ENCODE results near the gene HOXA7. TPM values are rescaled to one million over a fixed set of nuclear protein-coding genes. Genes with fewer than 3 reads are reported as not detected.

HOXA7 gene
- total RNA-seq, 3 donors from 2014 or later: 17.1 to 29.8 (median 27.9) TPM

- Histone ChIP-seq H3K4me1 (ENCODE audit: low read depth) (peaks cover 34% of the 10 kb centered on the region), H3K9me3 (no peaks in the 10 kb centered on the region), H3K36me3 (ENCODE audit: low read depth) (no peaks in the 10 kb centered on the region), H3K4me3 (no peak overlapping the region)
- intact Hi-C loops (cut with DNase I, micrococcal nuclease): no loop called here
- no peak for TF ChIP-seq CTCF (IDR thresholded peaks at IDR 0.05)
- peak; percentile 40 to 62 (median 58) for DNase-seq
- peak; percentile 9 for ATAC-seq
Measured at GRCh38 chr7:27106181-27106900, 50.1 kb downstream of the HOXA7 start.

- Histone ChIP-seq H3K36me3 (ENCODE audit: low read depth) (no peaks in the 10 kb centered on the region), H3K4me1 (ENCODE audit: low read depth) (peaks cover 28% of the 10 kb centered on the region), H3K9me3 (no peaks in the 10 kb centered on the region), H3K4me3 (no peak overlapping the region)
- intact Hi-C loops (cut with DNase I, micrococcal nuclease): no loop called here
- DNase-seq (peak in 1 of 3 donors; percentile 26), ATAC-seq (no peak)
- no peak for TF ChIP-seq CTCF (IDR thresholded peaks at IDR 0.05)
Measured at GRCh38 chr7:27105301-27106031, 51.0 kb downstream of the HOXA7 start.

GRCh38 chr7:27104341-27105058, 52.0 kb downstream of the HOXA7 start:
- no peaks in the 10 kb centered on the region for H3K36me3 ChIP-seq (ENCODE audit: low read depth)
- TF ChIP-seq CTCF (IDR thresholded peaks at IDR 0.05): no peak
- peak in 1 of 3 donors; percentile 26 for DNase-seq
- H3K4me1 ChIP-seq (ENCODE audit: low read depth): peaks cover 29% of the 10 kb centered on the region
- intact Hi-C loops (cut with DNase I, micrococcal nuclease): no loop called here
- no peaks in the 10 kb centered on the region for H3K9me3 ChIP-seq
- no peak for ATAC-seq
- H3K4me3 ChIP-seq: no peak overlapping the region

Small RNAs within 50 kb of the gene (microRNA-seq; reads per million reads assigned to microRNA genes)
- gene MIR196B: 6,304 reads per million, percentile 93 among the genes with 10 or more reads in this experiment

Other genes starting within 250 kb of the HOXA7 start
- 1 to 10 TPM; 1.5 to 2.7 (median 2.1) TPM for gene HOXA1, start 60.7 kb downstream of the HOXA7 start, total RNA-seq
- 1 to 10 TPM; 3.2 to 4.3 (median 3.3) TPM for gene HOXA2, start 54.0 kb downstream of the HOXA7 start, total RNA-seq
- 1 to 10 TPM; 5.9 to 9.5 (median 8.3) TPM for gene HOXA4, start 25.9 kb downstream of the HOXA7 start, total RNA-seq
- gene HOXA5, start 13.0 kb downstream of the HOXA7 start, total RNA-seq: 10 to 100 TPM; 16.1 to 26.6 (median 23.8) TPM
- gene HOXA6, start 8.9 kb downstream of the HOXA7 start, total RNA-seq: 10 to 100 TPM; 20.2 to 39.5 (median 20.5) TPM
- 10 to 100 TPM; 19.9 to 38.1 (median 20.5) TPM for gene HOXA3, start 4.1 kb downstream of the HOXA7 start, total RNA-seq
- 10 to 100 TPM; 22.0 to 27.9 (median 25.0) TPM for gene HOXA9, start 8.9 kb upstream of the HOXA7 start, total RNA-seq
- 10 to 100 TPM; 25.0 to 56.9 (median 25.8) TPM for gene HOXA10, start 17.6 kb upstream of the HOXA7 start, total RNA-seq
- gene HOXA11, start 28.6 kb upstream of the HOXA7 start, total RNA-seq: 10 to 100 TPM in 1 of 3 donors, 1 to 10 TPM in 2; 3.2 to 27.2 (median 5.4) TPM
- gene HOXA13, start 43.4 kb upstream of the HOXA7 start, total RNA-seq: 10 to 100 TPM; 28.0 to 54.3 (median 42.2) TPM
- 1 to 10 TPM in 1 of 3 donors, under 1 TPM in 1, not detected in 1; 0.43 to 2.7 TPM for gene EVX1, start 86.1 kb upstream of the HOXA7 start, total RNA-seq